H4 (cell line): ENCODE data around the gene ASB7. TPM values are rescaled to one million over a fixed set of nuclear protein-coding genes. Genes with fewer than 3 reads are reported as not detected.
"Not testable (repeated sequence)": the region's sequence is repeated elsewhere in the genome, so short reads cannot be mapped to it uniquely, and the experiment has no call there.

Experiments
- DNase-seq: peaks from one replicate; pipeline ENCODE4 v3.0.0-alpha.2; 2015; ENCODE audit warnings: low spot score
- total RNA-seq: library from RNA; depleted of rRNA; stranded (reverse); fragments of >200 nt; shearing (Covaris generic); gene quantifications from 2 replicates; pipeline ENCODE4 v1.2.3, GENCODE V29; 2014; rRNA removed

ASB7 gene, protein sequence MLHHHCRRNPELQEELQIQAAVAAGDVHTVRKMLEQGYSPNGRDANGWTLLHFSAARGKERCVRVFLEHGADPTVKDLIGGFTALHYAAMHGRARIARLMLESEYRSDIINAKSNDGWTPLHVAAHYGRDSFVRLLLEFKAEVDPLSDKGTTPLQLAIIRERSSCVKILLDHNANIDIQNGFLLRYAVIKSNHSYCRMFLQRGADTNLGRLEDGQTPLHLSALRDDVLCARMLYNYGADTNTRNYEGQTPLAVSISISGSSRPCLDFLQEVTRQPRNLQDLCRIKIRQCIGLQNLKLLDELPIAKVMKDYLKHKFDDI
- total RNA-seq, result 8.9 and 12.4 TPM in 2 replicates

- DNase-seq, result peak; percentile 100
These were observed at the start of gene ASB7, which contains the start of gene LINS1 for GRCh38 chr15:100602064-100602822. TSS of gene ASB7 (plus strand) at chr15:100602589. CDS start at chr15:100612217, 9,628 bp downstream. TSS of gene LINS1 (minus strand) at chr15:100602184. CDS start at chr15:100580842, 21,342 bp downstream.

DNA sequence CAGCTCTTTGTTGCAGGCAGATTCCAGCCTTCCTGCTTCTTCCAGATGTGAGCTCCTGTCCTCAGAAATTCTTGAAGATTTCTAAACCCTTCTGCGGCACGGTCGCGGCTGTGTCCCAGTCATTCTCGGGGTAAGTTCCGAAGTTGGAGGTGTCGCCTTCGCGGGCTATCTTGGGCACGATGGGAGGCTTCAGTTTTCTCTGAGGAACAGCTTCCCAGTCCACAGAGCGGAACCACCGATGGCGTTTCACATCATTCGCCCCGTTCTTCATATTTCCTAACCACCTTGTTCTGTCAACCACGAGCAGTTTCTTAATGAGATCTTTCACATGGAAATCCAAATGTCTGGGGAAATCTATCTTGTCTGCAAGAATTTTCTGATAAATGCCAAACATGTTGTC lies 48.9 kb upstream of the ASB7 start:
- no peak for DNase-seq

DNA sequence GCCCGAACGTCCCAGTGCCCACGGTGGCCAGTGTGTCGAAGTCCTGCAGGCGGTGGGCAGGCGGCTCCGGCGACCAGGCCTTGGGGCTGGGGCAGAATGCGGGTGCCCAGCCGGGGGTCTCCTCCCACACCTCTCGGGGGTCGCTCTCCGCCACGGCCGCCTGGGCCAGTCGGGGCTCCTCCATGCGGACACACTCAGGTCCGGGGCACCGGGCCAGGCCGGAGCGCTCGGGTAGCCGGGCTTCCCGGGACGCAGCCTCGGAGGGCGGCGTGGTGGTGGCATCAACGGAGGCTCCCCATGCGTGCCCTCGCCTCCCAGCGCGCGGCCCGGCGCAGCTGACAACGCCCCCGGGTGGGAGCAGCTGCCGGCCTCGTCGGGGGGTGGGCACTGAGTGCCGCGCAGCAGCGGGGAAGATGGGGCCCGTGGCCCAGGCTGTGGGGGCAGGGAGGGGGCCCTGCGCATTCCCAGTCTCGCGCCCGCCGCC lies 43.6 kb upstream of the ASB7 start:
- DNase-seq, result no peak

- DNase-seq, result no peak
These were observed 43.1 kb upstream of the ASB7 start for GRCh38 chr15:100559330-100559729.

DNA sequence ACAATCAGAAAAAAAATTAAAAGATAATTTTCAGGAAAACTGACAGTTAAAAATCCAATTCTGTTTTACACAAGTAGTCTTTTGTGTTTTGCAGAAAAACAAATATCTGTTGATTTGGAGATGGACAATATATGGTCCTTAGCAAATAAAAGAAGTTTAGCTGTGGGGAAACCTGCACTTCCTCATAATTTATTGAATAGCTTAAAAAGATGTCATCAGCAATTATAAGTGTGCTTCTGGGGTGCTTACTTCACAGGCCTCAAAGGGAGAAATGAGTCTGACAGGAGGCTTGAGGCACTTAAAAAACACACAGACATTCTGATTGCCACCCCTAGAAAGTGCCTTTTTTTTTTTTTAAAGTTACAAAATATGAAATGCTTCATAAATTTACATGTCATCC lies 42.1 kb upstream of the ASB7 start:
- no peak for DNase-seq

- no peak for DNase-seq
These were observed 36.8 kb upstream of the ASB7 start for GRCh38 chr15:100565591-100565990.

DNA sequence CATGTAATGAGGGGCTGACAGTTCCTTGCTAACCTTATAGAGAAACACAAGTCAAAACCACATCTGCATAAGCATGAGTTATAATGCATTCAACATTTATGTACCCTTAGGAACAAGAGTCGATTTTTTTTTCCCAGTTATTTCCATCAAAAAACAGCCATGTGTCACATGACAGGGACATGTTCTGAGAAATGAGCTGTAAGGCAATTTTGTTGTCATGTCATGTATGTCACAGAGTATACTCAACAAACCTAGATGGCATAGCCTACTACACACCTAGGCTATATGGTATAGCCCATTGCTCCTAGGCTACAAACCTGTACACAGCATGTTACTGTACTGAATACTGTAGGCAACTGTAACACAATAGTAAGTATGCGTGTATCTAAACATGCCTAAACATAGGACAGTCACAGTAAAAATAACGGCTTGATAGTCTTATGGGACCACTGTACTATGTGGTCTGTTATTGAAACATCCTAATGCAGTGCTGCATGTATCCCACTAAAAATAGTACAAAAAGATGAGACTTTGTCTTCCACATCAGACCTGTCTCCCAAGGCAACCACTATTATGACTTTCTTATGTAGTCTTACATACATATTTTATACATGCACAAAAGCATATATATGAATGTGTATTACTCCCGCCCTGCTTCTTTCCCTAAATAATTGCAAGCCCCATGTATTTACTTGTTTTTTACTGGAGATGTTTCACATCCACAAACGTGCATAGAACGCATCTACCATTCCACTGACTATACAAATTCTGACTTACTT lies 35.4 kb upstream of the ASB7 start:
- no peak for DNase-seq

DNA sequence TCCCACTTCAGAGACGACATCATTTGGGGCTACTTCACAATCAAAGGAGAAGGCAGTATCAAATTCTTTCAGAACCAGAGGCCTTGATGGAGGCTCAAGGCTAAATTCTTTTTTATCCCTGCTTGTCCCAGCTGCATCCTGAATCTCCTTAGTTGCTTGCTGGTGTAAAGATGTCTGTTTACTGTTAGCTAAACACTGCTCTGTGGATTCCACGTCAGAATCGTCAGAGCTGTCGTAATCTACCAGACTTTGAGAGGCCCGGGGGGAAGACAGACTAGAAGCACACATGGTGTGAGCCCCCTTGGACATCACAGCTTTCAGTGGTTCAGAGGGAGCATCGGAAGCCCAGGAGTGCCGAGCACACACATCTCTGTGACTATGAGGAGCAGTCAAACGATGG lies 33.0 kb upstream of the ASB7 start:
- no peak for DNase-seq

DNA sequence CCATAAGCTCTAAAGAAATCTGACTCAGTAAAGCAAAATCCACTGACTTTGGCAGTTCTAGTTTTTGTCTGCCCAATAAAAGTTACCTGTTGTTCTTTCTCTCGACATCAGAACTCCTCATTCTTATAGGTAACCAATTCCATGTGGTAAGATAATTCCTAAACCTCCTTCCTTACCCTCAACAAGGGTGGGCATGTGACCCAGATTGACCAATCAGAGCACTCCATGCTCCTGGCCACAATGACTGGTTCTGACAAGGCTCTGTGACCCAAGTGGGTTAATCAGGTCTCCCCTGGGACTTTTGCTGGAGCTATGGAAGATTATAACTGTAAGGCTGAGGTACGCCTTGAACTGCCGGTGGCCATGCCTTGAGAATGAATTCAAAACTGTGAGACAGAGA lies 32.1 kb upstream of the ASB7 start:
- no peak for DNase-seq

DNA sequence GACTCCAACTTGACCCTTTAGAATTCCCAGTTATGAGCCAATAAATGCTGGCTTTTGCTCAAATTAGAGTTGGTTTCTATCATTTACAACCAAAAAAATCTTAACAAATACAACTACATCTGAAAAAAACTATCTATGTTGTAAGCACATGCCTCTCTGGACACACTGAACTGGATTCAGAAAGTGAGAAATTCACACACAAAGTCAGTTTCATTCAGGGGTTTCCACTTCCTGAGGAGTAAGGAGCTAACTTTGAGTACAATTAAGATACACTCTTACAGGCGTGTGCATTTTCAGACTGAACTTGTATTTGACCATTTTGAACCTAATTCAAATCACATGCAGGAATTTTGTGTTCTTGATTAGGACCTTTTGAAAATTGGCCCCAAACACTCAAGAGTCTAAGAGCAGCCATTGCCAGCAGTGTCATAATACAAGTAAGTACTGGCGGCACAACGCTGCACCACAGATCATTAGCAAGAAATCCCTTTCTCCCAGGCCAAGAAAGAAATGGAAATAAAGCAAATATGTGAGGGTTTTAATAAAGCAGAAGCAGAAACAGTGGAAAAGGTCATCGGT lies 31.6 kb upstream of the ASB7 start:
- no peak for DNase-seq

DNA sequence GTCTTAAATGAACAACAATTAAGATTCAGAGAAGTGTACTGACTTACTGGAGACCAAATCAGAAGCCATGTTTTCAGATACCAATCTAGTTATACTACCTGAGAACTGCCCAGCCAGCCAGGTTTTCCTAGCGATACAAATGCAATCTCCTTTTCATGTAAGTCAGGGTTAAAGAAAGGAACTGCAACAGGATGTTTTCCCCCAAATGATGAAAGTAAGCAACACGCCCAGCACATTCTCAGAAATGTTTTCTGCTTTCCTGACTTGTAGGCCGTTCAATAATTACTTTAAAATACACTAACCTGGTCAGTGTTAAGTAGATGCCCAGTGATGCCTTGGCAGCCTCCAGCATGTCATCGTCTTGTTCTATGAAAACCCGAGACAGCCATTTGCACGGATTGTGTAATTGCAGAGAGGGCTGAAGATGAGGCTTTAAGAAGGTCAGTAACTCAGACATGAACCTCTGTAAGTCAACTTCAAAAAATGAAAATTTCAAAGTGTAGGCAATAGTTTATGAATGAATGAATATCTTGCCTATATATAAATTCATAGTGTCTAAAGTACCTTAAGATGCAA lies 30.7 kb upstream of the ASB7 start:
- DNase-seq, result no peak

DNA sequence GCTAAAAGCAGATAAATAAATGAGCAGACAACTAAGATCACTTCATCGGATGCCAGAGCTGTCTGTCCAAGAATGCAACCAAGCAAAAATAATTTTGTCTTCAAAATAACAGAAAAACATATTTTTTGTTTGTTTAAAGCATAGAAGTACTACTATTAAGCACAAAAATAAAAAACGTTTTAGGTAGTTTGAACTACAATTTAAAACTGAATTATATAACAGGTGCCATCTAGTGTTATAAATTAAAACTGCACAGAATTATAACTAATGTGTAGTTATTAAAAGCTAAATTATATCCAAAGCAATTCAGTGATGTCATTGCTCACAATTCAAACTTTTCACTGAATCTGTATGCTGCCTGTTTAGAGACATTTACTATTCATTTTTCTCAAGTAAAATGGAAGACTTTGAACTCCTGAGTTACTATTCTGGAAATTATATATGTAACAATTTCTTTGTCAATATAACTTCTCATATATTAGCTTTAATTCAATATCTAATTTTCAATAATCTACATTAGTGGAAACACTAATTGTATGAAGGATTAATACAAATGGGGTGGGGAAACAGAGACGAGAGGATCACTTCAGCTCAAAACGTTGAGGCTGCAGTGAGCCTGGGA lies 29.9 kb upstream of the ASB7 start:
- no peak for DNase-seq

DNA sequence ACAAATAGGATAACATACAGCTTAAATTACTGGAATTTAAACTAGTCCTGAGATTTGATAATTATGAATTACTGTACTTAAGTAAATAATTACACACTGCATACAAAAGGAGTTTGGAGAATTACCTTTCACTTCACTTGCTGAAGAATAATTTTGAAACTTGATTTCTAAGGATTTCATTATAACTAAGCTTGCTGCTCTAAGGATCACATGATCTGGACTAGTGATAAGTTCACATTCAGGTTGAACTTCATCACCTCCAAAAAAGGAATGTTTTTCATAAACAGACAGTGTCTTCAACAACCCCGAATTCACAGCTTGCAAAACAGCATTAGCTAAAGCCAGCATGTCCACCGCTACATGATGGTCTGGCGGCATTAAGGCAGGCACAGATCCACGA lies 28.9 kb upstream of the ASB7 start:
- no peak for DNase-seq

DNA sequence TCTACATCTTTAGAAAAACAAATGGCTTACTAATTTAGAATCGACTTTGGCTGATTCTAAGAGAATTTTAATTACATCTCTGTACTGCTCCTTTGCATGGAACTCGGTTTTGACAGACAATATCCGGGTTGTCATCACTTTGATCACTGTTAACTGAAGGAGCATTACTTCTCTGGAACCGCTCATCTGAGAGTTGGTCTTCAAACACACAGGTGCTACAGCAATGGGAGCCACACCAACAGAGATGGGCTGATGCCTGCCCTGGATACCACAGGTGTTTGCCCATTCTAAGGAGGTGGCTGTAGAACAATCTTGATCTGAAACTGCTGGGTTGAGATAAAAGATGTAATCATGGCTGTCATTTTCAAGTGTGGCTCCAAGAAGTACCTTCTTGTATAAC lies 22.0 kb upstream of the ASB7 start:
- DNase-seq, result no peak

DNA sequence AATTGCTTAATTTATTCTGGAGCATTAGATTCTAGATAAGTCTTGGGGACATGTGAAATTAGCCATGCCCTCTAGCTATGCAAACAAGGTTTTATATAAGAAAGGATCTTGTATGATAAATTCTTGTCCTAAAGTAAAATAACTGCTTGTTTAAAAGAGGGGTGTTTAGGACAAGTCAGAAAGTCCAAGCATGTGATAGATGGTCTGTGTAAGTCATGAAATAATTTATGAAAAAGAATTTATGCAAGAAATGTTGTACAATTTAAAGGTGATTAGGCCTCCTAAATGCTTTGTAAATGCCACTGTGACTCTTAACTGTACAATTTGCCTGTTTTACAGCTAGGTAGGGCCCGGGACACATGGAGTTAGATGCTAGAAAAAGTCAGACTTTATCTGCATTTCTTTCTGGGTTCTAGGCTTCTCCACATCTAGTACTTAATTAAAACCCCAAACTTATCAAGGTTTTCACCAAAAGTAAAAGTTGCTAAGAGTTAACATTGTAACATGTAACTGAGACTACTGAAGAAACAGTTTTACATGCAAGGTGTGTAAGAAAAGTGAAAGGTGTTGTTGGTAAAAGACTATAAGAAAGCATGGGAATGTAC lies 13.6 kb upstream of the ASB7 start:
- no peak for DNase-seq

DNA sequence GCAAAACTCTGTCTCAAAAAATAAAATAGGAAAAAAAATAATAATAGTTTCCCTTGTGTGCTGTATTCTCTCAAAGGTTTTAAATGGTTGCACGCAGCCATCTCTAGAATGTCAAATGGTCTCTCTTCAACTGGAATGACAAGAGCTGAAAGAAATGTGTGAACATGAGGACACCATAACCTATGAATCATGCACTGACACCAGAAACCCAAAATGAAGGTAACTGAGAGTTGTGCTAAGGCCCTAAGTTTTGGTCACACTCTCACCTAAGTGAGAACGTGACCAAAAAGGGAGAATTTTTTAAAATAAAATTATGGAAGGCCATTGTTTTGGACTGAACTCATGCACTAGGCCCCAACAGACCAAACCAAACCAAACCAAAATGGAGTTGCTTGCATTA lies 11.2 kb upstream of the ASB7 start:
- not testable (repeated sequence) for DNase-seq

GRCh38 chr15:100591835-100592234 lies 10.6 kb upstream of the ASB7 start:
- no peak for DNase-seq

GRCh38 chr15:100592898-100593297 lies 9.5 kb upstream of the ASB7 start:
- DNase-seq, result peak; percentile 56

DNA sequence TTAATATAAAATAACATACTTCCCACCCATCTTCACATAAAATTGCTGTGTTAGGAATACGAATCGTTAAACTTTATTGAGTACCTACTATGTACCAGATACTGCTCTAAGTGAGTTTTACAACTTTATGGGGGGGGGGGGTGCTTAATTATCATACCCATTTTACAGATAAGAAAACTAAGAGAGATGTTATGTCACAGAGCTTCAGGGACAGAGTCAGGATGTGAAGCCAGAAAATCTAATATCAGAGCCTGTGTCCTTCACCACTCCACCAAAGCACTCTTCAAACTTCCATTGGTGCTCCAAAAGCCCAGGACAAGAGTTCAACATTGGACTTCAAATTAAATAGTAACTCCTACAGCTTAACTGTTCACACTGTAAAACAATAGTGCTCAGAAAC lies 9.0 kb upstream of the ASB7 start:
- no peak for DNase-seq

- no peak for DNase-seq
These were observed 6.4 kb upstream of the ASB7 start for GRCh38 chr15:100595964-100596363.

- peak; percentile 25 for DNase-seq
These were observed 5.6 kb upstream of the ASB7 start for GRCh38 chr15:100596792-100597191.
